ENCODE results near the gene FBXO42. TPM values are rescaled to one million over a fixed set of nuclear protein-coding genes. Genes with fewer than 3 reads are reported as not detected.

FBXO42 gene
- total and polyA plus RNA-seq, 4 donors, result 5.9 to 9.4 (median 6.5) TPM

DNA sequence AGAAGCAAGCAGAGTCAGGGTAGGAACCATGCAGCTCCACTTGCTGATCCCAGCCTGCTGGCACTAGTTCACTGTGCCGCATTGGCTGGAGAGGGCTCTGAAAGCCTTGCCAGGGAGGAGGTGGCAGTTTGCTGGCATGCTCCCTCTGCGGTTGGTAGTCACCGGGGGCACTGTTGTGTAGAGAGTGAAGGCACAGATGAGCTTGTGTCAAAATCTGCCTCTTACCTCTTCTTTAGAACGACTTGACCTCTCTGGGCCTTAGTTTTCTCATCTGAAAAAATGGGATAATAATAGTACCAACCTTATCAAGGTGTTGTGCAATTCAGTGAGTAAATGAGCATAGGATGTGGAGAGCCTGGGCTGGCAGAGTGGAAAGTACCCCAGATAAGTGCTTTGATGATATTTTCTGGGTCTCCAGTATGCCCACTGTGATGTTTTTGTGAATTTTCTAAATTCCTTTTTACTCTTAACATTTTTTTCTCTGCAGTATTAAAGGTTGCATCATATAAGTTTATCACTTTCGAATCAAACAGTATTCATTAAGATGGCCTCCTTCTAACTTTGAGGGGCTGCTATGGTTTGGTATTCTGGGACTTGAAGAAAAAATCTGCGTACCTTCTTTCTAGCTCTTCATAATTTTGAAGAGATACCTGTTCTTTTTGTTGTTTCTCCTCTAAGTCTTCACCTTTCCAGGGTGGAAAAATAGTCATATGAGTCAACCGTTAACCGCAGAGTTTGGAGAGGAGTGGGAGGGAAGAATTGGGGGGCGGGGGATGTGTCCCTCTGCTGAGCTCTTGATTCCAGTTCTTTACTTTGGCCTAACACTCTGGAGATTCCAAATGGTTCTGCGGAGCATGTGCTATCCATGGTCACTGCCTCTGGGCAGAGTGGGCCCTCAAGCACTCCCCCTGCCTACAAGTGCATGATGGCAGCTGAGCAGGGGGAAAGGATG lies 41.6 kb upstream of the FBXO42 start:
- Histone ChIP-seq H3K9ac (ENCODE audit: low read depth in 1 of 2, low read length in 2 of 2) (no peak overlapping the region), H3K27me3 (ENCODE audit: control insufficient read depth in 4 of 4, insufficient read depth in 4 of 4, low read length in 3 of 4) (no peaks in the 10 kb centered on the region), H3K9me3 (ENCODE audit: control insufficient read depth in 4 of 4, low read length in 3 of 4) (no peaks in the 10 kb centered on the region), H3K4me3 (ENCODE audit: low read depth in 1 of 3, low read length in 3 of 3) (no peak overlapping the region), H3K36me3 (ENCODE audit: control insufficient read depth in 4 of 4, insufficient read depth in 3 of 4, low read depth in 1 of 4, low read length in 3 of 4) (peaks cover 14 to 30% (median 22%) of the 10 kb centered on the region in 4 donors), H3K4me1 (ENCODE audit: control insufficient read depth in 4 of 4, insufficient read depth in 4 of 4, low read length in 3 of 4) (peaks cover 0 to 10% (median 6%) of the 10 kb centered on the region in 4 donors), H3K27ac (ENCODE audit: low read depth in 1 of 2, low read length in 2 of 2) (no peak overlapping the region)
- 88% methylated on average over 10 of the region's 10 CpGs for WGBS
- TF ChIP-seq, protein P1, sequence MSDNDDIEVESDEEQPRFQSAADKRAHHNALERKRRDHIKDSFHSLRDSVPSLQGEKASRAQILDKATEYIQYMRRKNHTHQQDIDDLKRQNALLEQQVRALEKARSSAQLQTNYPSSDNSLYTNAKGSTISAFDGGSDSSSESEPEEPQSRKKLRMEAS (IDR thresholded peaks at IDR 0.05), result no peak
- TF ChIP-seq YY1 (IDR thresholded peaks at IDR 0.05) (no peak), NR2F2 (IDR thresholded peaks at IDR 0.05) (no peak), SP1 (IDR thresholded peaks at IDR 0.05) (no peak), RAD21 (IDR thresholded peaks at IDR 0.05) (no peak), RXRA (IDR thresholded peaks at IDR 0.05) (no peak), FOXA1 (IDR thresholded peaks at IDR 0.05) (no peak), FOXA2 (IDR thresholded peaks at IDR 0.05) (no peak), GABPA (IDR thresholded peaks at IDR 0.05 in 1 of 2, conservative IDR thresholded peaks at IDR 0.05 in 1 of 2) (no peak), TAF1 (conservative IDR thresholded peaks at IDR 0.05) (no peak)
- TF ChIP-seq, protein P2, sequence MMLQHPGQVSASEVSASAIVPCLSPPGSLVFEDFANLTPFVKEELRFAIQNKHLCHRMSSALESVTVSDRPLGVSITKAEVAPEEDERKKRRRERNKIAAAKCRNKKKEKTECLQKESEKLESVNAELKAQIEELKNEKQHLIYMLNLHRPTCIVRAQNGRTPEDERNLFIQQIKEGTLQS (IDR thresholded peaks at IDR 0.05), result no peak
- TF ChIP-seq, protein P3, sequence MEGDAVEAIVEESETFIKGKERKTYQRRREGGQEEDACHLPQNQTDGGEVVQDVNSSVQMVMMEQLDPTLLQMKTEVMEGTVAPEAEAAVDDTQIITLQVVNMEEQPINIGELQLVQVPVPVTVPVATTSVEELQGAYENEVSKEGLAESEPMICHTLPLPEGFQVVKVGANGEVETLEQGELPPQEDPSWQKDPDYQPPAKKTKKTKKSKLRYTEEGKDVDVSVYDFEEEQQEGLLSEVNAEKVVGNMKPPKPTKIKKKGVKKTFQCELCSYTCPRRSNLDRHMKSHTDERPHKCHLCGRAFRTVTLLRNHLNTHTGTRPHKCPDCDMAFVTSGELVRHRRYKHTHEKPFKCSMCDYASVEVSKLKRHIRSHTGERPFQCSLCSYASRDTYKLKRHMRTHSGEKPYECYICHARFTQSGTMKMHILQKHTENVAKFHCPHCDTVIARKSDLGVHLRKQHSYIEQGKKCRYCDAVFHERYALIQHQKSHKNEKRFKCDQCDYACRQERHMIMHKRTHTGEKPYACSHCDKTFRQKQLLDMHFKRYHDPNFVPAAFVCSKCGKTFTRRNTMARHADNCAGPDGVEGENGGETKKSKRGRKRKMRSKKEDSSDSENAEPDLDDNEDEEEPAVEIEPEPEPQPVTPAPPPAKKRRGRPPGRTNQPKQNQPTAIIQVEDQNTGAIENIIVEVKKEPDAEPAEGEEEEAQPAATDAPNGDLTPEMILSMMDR (IDR thresholded peaks at IDR 0.05; ENCODE audit: low read depth, low read length, missing input control), result no peak
- TF ChIP-seq, protein P4, sequence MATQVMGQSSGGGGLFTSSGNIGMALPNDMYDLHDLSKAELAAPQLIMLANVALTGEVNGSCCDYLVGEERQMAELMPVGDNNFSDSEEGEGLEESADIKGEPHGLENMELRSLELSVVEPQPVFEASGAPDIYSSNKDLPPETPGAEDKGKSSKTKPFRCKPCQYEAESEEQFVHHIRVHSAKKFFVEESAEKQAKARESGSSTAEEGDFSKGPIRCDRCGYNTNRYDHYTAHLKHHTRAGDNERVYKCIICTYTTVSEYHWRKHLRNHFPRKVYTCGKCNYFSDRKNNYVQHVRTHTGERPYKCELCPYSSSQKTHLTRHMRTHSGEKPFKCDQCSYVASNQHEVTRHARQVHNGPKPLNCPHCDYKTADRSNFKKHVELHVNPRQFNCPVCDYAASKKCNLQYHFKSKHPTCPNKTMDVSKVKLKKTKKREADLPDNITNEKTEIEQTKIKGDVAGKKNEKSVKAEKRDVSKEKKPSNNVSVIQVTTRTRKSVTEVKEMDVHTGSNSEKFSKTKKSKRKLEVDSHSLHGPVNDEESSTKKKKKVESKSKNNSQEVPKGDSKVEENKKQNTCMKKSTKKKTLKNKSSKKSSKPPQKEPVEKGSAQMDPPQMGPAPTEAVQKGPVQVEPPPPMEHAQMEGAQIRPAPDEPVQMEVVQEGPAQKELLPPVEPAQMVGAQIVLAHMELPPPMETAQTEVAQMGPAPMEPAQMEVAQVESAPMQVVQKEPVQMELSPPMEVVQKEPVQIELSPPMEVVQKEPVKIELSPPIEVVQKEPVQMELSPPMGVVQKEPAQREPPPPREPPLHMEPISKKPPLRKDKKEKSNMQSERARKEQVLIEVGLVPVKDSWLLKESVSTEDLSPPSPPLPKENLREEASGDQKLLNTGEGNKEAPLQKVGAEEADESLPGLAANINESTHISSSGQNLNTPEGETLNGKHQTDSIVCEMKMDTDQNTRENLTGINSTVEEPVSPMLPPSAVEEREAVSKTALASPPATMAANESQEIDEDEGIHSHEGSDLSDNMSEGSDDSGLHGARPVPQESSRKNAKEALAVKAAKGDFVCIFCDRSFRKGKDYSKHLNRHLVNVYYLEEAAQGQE (IDR thresholded peaks at IDR 0.05), result no peak
- TF ChIP-seq, protein P5, sequence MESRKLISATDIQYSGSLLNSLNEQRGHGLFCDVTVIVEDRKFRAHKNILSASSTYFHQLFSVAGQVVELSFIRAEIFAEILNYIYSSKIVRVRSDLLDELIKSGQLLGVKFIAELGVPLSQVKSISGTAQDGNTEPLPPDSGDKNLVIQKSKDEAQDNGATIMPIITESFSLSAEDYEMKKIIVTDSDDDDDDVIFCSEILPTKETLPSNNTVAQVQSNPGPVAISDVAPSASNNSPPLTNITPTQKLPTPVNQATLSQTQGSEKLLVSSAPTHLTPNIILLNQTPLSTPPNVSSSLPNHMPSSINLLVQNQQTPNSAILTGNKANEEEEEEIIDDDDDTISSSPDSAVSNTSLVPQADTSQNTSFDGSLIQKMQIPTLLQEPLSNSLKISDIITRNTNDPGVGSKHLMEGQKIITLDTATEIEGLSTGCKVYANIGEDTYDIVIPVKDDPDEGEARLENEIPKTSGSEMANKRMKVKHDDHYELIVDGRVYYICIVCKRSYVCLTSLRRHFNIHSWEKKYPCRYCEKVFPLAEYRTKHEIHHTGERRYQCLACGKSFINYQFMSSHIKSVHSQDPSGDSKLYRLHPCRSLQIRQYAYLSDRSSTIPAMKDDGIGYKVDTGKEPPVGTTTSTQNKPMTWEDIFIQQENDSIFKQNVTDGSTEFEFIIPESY (IDR thresholded peaks at IDR 0.05), result no peak
- DNase-seq (ENCODE audit: low spot score), result no peak
